HG03045 (cell line): ENCODE measurements around the gene PRKCD.
A peak's percentile ranks its signal among the peaks of the same experiment; 100 is the strongest.

Experiments
- ATAC-seq: cut with Tn5 transposase; IDR thresholded peaks from one replicate; pipeline ENCODE4 v1.9.1; 2021; ENCODE audit warnings: mild to moderate bottlenecking, moderate library complexity; ENCODE audit not compliant: unreplicated experiment

Gene PRKCD

DNA sequence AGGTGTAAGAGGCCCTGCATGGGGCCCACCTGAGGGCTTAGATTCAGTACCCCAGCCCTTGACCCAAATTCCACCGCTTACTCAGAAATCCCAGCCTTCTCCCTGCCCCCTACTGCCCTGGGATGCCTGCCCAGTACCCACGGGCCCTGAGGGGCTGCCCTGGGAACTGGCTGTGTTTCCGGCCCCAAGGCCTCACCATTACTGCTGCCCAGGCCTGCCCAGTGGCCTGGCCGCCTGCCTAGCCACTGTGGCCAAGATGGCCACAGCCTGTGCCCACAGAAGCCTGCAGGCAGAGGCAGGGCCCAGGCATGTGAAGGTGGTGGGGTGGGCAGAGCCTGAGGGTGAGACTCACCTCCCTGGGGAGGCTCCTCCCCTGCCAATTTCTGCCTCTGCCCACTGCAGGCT lies 6.1 kb upstream of the PRKCD start:
- no peak for ATAC-seq

DNA sequence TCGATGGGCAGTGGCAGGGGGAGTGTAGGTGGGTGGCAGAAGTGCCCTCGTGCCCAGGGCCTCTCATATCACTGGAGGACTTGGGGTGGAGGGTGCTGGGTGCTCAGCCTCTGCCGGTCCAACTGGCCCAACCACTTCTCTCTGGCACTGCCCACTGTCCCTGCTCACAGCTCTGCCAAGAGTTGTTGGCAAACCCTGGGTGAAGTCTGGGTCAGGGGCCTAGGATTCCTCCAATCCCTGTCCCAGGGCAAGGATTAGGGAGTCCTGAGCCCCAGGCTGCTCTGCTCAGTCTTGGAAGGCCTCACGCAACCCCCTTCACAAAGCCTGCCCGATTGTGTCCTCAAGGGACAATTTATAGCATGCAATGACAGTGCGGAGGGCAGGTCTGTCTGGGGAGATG lies 5.2 kb upstream of the PRKCD start:
- ATAC-seq = no peak

DNA sequence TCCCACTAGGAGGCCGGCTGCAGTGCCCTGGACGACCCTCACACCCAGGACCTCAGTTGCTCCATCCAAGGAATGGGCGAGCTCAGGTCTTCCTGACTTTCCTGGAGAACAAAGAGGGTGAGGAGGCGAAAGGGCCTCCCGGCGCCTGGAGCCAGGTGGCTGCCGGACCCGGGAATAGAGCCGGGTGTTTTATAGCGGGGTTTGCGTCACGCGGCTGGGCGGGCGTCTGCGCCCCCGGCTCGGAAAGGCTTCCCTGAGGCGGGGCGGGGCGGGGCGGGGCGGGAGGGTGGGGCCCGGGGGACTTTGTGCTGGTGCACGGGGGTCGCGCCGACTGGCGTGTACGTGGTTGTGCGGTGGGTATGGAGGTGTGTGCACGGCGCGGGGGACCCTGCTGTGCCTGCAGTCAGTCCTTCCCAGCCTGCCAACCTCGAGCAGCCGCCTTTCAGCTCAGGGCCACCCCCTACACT lies 4.6 kb upstream of the PRKCD start:
- ATAC-seq = no peak

DNA sequence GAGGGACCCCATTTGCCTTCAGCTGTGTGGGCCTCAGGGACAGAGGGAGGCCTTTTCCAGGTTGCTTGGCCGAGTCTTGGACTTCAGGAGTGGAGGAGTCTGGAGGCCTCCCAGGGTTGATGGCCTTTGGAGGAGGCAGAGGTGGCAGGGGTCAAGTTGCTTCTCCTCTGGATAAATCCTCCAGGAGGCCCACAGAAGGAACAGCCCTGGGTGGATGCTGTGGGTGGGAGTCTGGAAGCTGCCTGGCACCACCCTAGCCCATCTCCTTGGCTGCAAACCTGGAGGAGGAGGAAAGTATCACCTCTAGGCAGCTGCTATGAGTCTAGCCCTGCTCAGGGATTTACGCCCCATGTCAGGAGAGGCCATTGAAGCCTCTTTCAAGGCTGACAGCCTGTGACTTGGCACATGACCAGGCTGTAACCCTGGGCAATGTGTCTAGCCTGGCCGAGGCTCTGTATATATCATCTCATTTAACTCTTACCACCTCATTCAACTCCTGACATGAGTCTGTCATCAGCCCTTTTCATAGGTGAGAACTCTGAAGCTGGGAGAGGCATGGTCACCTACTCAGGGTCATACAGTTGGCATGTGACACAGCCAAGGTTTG lies 2.9 kb upstream of the PRKCD start:
- ATAC-seq = no peak

DNA sequence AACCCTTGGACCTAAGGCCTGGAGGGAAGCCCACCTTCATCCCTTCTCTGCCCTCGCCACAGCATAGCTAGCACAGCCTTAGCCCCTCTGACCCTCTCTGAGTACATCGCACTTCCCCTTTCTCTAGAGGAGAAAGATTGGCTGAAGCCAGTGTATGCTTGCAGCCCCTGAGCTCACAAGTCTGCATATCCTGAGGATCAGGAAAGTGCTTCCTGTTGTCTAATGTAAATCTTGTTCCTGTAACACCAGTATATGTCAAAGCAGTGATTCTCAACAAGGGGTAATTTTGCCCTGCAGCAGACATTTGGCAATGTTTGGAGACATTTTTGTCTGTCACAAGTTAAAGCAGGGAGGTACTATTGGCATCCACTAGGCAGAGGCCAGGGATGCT lies 2.2 kb upstream of the PRKCD start:
- no peak for ATAC-seq

DNA sequence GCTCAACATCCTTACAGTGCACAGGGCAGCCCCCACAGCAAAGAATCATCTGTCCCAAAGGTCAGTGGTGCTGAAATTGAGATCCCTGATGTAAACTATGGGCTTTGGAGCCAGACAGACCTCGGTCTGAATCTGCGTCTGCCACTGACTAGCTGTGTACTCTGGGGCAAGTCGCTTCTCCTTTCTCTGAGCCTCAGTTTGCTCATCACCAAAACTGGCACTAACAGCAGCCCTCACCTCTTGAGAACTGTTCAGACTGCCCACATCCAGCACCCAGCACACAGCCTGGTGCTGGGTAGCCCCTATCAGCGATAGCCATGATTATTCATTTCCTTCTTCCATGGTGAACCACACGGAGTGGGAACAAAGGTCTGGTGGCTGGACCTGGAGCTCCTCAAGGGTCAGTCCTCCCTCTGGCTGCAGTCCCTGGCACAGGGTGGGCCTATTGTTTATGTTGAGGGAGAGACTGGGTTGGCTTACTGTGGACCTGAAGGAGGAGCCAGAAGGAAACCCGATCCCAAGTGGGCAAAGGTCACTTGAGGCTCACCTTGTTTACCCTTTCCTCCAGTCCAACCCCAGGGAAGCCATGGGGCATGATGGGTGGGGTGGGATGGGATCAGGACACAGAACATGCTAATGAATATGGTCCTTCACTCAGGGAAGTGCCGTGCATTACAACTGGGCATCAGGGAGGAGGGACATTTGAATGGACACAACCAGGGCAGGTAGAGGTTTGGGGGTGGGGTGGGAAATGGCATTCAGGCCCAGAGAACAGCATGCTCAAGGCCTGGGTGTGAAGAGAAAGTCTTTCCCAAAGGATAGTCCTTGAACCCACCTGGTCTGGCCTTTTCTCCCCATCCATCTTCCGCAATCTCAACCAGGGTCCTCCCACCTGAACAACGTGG lies 1.6 kb upstream of the PRKCD start:
- ATAC-seq = no peak

DNA sequence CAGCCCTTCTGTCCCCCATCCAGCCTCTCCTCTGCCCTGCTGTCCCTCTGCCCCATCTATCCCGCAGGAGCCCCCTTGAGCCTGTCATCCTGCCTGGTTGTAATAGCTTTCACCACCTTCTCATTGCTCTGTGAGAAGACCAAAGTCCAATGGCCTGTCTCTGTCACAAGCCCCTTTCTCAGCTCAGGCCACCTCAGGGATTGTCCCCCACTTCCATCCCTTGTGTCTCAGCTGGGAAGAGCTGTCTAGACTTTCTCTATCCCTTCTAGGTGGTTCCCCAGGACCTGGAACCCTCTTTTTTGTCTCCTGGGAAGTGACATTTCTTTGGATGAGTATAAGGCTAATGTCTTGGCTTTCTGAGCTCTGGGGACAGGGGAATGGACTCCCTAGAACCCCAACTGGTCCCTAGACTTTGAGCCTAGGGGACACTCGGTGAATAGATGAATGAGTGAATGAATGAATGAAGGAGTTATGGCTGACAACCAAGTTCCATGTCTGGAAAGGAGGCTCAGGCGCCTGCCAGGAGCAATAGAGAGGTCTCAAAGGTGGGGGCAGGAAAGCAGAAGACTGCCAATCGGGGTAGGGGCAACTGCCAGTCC lies 849 bp upstream of the PRKCD start:
- ATAC-seq = no peak

DNA sequence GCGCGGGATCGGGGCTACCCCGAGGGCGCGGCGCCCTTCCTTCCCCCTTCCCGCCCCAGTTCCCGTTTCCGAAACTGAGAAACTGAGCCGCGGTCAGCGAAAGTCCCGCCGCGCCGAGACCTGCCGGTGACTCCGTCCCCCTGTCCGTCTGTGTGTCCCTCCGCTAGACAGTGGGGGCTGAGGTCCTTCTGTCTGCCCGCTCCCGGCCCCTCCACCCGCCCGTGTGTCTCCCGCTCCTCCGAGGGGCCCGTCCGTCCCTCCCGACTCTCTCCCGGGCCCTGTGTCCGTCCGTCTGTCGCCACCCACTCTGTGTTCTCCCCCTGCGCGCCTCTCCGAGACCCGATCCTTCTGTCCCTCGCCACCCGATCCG lies 426 bp downstream of the PRKCD start:
- no peak for ATAC-seq

DNA sequence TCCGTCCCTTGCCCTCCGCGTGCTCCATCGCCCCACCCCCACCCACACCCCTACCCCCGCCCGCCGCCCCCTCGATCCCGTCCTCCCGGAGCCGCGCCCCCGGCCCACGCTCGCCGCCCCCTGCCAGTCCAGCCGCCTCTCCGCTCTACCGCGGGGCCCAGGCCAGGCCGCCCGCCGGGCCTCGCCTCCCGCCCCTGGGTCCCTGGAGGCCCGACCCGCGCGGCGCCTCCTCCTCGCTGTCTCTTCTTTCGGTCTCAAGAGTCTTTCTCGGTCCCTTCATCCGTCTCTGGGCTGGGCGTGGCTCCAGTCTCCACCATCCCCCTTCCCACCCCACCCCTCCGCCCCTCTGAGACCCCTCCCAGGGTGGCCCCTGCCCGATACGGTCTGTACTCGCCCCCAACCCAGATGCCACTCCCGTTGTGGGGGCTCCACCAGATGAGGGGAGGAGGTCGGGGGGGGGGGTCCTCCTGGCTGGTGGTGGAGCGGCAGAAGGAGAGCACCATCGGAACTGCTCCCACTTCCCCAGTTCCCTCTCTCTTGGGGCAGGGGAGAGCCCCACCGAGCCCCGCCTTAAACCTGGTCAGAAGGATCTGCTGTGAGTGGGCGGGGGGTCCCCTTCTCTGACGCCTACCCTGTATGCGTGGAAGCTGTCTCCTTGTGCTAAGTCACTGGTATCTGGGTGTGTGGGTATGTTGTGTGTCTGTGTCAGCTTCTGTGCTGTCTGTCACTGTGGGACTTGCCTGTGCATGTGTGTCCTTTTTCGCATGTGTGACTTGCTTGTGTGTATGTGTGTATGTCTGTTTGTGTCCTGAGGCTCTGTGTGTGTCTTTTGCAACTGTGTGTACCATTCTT lies 1.0 kb downstream of the PRKCD start:
- peak; percentile 27 for ATAC-seq

DNA sequence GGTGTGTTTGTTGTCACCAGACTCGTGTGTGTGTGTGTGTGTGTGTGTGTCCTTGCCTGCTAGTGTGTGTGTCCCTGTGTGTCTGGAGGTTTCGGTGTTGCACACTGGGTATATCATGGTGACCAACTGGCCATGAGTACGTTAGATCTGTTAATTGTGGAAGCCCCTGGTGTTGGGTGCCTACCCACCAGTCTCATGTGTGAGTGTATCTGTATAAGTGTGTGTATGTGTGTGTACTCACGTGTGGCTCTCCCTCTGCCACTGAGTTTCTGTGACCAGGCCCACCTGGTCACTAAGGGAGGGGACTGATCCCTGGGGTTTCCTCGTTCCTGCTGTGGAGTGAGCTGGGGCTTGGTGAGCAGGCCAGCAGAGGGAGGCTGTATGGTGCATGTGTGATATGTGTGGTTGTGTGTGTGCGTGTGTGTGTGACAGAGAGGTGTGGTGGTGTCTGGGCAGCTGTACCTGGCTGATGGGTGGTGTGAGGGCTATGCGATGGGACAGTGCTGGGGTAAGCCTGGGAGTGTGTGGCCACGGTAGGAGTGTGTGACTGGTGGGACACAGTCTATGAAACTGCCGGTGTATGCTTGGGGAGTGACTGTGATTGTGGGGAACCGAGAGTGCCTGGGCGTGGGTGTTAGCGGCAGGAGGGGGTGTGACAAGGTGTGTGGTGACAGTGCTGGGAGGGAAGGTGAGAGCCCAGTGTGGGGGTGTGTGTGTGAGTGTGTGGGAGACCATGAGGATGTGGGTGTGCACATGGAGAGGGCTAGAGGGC lies 1.8 kb downstream of the PRKCD start:
- ATAC-seq = no peak

DNA sequence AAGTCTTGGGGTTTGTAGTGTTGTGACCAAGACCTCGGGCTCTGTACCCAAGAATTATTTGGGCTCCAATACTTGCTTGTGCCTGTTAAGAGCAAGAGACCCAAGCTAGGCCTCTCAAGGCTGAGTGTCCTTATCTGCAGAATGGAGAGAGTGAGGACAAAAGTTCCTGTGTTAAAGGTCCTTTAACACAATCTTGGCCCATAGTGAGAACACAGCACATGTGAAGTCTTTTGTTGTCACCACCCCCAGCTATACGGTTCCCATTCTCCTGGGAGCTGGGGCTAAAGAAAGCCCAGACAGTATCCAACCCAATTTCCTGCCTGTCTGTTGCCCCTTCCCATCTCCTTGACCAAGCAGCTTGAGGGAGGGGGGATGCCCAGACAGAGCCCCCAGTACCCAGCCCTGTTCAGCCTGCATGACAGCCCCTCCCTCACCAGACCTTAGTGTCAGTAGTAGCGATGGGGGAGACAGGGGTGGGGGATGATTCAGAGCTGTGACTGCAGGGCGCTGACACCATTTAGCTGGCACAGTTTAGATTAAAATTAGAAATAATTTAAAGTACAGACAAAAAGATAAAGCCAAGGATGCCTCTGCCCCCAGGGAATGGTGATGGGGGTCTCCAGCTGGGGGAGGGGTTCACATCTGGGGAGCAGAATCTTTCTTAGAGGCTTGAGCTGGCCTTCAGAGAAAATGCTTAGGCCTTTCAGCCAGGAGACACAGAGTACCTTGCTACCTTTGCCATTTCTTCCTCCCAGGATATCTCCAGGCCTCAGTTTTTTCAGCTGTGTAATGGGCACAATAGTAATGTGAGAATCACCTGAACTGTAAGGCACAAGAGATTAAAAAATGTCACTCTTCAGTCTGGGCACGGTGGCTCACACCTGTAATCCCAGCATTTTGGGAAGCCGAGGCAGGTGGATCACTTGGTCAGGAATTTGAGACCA lies 2.7 kb downstream of the PRKCD start:
- no peak for ATAC-seq

DNA sequence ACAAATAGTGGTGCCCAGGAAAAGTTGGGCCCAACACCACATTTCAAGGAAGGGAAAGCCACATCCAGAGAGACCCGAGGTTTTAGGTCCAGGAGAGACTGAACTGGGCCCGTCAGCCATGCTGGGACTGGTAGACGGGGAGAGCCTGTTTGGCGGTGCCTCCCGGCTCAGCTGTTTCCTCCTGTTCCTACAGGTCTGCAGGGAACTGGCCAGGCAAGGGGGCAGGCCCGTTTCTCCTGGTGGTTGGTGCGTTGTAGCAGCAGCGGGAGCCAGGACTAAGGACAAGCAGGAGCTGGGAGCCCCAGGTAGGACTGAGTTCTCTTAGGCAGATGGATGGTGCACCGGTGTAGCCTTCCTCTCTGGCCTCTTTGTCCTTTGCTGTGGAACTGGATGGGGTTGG lies 3.9 kb downstream of the PRKCD start:
- no peak for ATAC-seq

DNA sequence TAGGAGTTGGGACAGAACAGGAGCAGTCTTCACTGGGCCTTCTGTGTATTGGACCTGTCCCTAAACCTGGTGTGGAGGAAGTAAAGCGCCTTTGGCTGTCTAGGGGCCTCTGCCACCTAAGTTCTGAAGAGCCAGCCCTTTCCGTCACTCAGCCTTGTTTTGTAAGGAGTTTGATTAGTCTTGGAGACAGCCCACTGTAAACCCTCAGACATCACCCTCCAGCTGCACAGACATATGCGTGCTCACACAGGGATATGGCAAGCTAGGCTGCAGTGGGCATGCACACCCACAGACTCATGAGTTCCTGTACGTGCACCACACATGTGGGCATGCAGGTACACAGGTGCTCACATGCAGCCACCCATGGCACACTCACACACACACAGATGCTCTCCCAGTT lies 5.2 kb downstream of the PRKCD start:
- no peak for ATAC-seq

DNA sequence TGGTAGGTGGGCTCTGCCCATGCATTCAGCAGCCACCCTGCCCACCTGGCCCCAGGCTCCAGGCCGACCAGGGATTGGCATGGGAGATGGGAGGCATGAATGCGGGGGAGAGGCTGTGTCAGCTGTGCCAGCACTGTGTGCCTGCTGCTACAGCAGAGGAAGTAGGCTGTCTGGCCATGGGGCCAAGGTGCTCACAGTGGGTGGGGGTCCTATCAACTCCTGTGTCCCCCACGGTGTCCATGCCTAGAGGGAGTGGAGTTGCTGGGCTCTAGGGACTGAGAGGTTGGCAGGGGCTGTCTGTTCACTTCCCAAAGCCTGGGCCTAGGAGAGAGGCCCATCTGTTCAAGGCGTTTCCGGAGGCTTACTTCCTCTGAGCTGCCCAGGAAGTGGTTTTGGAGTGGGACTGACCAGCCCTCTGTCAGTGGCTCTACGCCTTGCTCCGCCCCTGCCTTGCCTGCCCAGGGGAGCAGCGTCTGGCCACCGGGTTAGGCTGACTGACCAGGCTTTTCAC lies 5.8 kb downstream of the PRKCD start:
- ATAC-seq = no peak

DNA sequence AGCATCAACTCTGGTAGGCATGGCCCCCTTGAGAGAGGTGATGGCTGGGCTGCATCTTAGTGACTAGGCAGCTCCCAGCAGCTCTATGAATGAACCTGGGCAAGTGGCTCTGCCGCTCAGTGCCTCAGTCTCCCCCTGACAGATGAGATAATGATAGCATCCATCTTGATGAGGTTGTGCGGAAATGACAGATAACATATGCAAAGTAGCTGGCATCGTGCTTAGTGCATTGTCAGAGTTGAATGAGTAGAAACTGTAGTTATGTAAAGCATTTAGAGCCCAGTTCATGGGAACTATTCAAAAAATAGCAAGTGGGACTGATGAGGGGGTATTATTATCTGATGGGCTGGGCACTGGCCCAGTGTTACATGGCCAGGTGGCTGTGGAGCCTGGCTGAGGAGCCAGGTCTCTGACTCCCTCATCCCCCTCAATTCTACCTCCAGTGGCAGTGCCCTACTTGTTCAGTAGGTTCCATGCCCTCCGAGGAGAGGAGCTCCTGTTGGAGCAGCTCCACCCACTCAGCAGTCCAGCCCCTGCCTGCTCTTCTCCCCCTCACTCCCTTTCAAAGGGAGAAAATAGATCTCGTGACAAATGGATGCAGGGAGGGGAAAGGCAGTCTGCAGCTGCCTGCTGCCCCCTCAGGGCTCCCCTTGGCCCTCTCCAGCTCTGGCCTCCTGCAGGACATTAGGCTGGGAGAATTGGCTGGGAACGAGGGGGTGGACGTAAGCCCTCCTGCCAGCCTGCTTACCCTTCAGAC lies 6.6 kb downstream of the PRKCD start:
- ATAC-seq = no peak

DNA sequence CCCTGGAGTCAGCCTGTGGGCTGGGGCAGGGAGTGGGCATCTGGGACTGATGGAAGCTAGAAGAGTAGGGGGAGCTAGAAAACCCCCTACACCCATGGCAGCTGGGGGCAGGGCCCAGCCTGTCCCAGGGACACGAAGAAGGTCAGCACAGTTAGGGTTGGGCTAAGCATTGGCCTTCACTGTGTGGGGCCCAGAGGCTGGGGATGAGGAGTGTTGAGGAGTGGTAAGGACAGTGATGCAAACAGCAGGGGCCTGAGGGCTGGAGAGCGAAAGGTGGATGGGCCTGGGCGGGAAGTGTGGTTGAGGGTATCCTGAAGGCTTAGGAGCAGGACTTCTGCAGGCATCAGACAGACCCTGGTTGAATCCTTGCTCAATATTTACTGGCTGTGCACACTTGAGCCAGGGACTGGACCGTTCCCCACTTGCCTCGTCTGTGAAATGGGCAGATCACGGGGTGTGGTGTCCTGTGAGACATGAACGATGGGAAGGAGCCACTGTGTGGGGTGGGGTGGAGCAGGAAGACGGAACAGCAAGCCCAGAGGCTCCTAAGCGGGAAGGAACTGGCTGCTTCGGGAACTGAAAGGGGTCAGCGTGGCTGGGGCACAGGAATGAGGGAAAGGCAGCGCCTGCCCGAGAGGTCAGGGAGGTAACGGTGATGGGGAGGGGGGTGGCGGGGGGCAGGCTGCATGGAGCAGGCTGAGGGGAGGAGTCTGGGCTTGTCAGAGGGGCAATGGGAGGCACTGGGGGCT lies 7.3 kb downstream of the PRKCD start:
- ATAC-seq = no peak

DNA sequence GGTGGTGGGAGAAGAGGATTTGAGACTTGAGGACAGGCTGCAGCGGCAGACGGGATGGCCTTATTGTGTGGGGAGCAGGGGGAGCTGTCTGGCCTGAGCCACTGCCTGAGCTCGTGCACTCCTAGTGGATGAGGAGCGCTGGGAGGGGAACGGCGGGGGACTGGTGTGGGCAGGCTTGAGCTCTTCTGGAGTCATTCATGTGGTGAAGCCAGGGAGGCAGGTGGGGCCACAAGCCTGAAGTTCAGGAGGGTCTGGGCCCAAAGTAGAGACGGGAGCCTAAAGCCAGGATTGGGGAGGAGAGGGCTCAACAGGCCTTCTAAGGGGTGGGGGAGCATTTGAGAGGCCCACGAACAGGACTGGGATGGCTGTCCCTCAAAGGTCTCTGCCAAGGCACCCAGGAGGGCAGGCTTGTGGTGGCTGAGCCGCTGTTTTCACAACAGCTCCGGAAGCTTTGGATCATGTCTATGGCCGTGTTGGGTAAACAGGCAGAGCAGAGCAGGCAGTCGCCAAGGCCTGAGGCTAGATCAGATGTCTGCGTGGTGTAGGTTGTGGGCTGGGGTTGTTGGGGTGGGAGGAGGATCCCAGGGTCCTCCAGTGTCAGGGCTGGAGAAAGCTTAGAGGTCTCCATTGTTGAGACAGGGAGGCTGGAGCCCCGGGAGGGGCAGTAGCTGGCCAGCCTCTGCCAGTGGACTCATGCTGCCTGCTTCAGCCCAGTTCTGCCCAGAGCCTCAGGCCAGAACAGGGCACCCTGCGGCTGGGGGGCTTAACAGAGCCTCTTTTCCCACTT lies 8.2 kb downstream of the PRKCD start:
- ATAC-seq = no peak
